Esophagus (tissue), 2 donors: ENCODE results near the gene ZNF708. TPM values are rescaled to one million over a fixed set of nuclear protein-coding genes. Genes with fewer than 3 reads are reported as not detected.
"Not testable (repeated sequence)": the region's sequence is repeated elsewhere in the genome, so short reads cannot be mapped to it uniquely, and the experiment has no call there.

Experiments used
- H3K27ac ChIP-seq, 2 donors: one replicate each; pipeline ENCODE4 v1.5.1; 2013; ENCODE audit warnings: low read depth in 2 of 2, mild to moderate bottlenecking in 2 of 2, inconsistent platforms in 1 of 2, low read length in 1 of 2, moderate library complexity in 1 of 2
- H3K27me3 ChIP-seq, 2 donors: one replicate each; pipeline ENCODE4 v1.6.1; 2013; ENCODE audit warnings: low read length in 2 of 2, control low read depth in 1 of 2, mild to moderate bottlenecking in 1 of 2; ENCODE audit not compliant: insufficient read depth in 2 of 2, control insufficient read depth in 1 of 2
- H3K36me3 ChIP-seq, 2 donors: one replicate each; pipeline ENCODE4 v1.6.1; 2013; ENCODE audit warnings: low read length in 1 of 2; ENCODE audit not compliant: control insufficient read depth in 2 of 2, insufficient read depth in 2 of 2
- H3K4me1 ChIP-seq, 2 donors: one replicate each; pipeline ENCODE4 v1.6.1; 2013; ENCODE audit warnings: low read length in 1 of 2; ENCODE audit not compliant: control insufficient read depth in 2 of 2, insufficient read depth in 2 of 2
- H3K4me3 ChIP-seq, 2 donors: one replicate each; pipeline ENCODE4 v1.5.1; 2013; ENCODE audit warnings: low read length in 2 of 2, mild to moderate bottlenecking in 2 of 2, low read depth in 1 of 2, moderate library complexity in 1 of 2
- H3K9me3 ChIP-seq, 2 donors: one replicate each; pipeline ENCODE4 v1.6.1; 2013; ENCODE audit warnings: mild to moderate bottlenecking in 2 of 2, low read depth in 1 of 2, low read length in 1 of 2, moderate library complexity in 1 of 2; ENCODE audit not compliant: control insufficient read depth in 2 of 2, insufficient read depth in 1 of 2
- WGBS, 2 donors: extraction: QIAGEN DNeasy Blood & Tissue Kit; methylation state at CpG; one replicate each; pipeline ENCODE4 v1.1.7; 2013; 5-methylcytosine and 5-hydroxymethylcytosine counted together
- polyA plus RNA-seq, 2 donors: library from polyadenylated mRNA; stranded (reverse); fragments of 200-250 nt; gene quantifications; one replicate each; pipeline ENCODE4 v1.2.3, GENCODE V29; 2013
- donor health status: healthy with polysubstance abuse.
- donor health status: Bipolar disorder and iron deficiency.

The ZNF708 gene
- polyA plus RNA-seq, 2 donors = 1.6 to 3.3 TPM

DNA sequence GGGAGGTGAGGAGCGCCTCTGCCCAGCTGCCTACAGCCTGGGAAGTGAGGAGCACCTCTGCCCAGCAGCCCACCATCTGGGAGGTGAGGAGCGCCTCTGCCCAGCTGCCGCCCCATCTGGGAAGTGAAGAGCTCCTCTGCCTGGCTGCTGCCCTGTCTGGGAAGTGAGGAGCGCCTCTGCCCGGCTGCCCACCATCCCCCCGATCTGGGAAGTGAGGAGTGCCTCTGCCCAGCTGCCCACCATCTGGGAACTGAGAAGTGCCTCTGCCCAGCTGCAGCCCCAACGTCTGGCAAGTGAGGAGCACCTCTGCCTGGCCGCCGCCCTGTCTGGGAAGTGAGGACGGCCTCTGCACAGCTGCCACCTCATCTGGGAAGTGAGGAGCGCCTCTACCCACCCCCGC is 64.3 kb downstream of the ZNF708 start:
- Histone ChIP-seq H3K36me3 (no peaks in the 10 kb centered on the region), H3K9me3 (peaks cover 13 to 27% of the 10 kb centered on the region in 2 donors), H3K4me3 (no peak overlapping the region), H3K27me3 (no peaks in the 10 kb centered on the region), H3K27ac (no peak overlapping the region), H3K4me1 (no peaks in the 10 kb centered on the region)
- WGBS, 2 donors = 92 to 96% methylated on average over 9 to 12 of the region's 12 CpGs

- no peak overlapping the region for H3K27ac ChIP-seq
- no peaks in the 10 kb centered on the region for H3K27me3 ChIP-seq
- 77 to 84% methylated on average over 6 of the region's 6 CpGs for WGBS, 2 donors
- no peak overlapping the region for H3K4me3 ChIP-seq
- no peaks in the 10 kb centered on the region for H3K36me3 ChIP-seq
- H3K4me1 ChIP-seq = no peaks in the 10 kb centered on the region
- peaks cover 13 to 31% of the 10 kb centered on the region in 2 donors for H3K9me3 ChIP-seq
Measured at GRCh38 chr19:21264416-21264815, 64.8 kb downstream of the ZNF708 start.

DNA sequence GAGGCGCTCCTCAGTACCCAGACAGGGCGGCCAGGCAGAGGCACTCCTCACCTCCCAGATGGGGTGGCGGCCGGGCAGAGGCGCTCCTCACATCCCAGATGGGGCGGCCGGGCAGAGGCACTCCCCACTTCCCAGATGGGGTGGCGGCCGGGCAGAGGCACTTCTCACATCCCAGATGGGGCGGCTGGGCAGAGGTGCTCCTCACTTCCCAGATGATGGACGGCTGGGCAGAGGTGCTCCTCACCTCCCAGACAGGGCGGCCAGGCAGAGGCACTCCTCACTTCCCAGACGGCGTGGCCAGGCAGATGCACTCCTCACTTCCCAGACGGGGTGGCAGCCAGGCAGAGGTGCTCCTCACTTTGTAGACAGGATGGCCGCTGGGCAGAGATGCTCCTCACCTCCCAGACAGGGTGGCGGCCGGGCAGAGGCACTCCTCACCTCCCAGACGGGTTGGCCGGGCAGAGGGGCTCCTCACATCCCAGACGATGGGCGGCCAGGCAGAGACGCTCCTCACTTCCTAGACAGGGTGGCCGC is 68.3 kb downstream of the ZNF708 start:
- 92 to 95% methylated on average over 22 to 24 of the region's 24 CpGs for WGBS, 2 donors
- H3K9me3 ChIP-seq = peaks cover 14 to 29% of the 10 kb centered on the region in 2 donors
- H3K36me3 ChIP-seq, H3K4me1 ChIP-seq, H3K4me3 ChIP-seq, H3K27ac ChIP-seq, H3K27me3 ChIP-seq: not testable (repeated sequence)

DNA sequence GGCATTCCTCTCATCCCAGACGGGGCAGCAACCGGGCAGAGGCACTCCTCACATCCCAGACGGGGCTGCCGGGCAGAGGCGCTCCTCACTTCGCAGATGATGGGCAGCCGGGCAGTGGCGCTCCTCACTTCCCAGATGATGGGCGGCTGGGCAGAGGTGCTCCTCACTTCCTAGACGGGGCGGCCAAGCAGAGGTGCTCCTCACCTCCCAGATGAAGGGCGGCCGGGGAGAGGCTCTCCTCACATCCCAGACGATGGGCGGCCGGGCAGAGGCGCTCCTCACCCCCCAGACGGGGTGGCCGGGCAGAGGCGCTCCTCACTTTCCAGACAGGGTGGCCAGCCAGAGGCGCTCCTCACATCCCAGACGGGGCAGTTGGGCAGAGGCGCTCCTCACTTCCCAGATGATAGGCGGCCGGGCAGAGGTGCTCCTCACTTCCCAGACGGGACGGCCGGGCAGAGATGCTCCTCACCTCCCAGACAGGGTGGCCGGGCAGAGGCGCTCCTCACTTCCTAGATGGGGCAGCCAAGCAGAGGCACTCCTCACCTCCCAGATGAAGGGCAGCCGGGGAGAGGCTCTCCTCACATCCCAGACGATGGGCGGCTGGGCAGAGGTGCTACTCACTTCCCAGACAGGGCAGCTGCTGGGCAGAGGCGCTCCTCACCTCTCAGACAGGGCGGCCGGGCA is 68.9 kb downstream of the ZNF708 start:
- Histone ChIP-seq H3K27me3 (no peaks in the 10 kb centered on the region), H3K4me1 (no peaks in the 10 kb centered on the region), H3K9me3 (peaks cover 14 to 29% of the 10 kb centered on the region in 2 donors), H3K27ac (no peak overlapping the region), H3K36me3 (no peaks in the 10 kb centered on the region), H3K4me3 (no peak overlapping the region)
- WGBS, 2 donors = 92 to 95% methylated on average over 36 of the region's 36 CpGs

DNA sequence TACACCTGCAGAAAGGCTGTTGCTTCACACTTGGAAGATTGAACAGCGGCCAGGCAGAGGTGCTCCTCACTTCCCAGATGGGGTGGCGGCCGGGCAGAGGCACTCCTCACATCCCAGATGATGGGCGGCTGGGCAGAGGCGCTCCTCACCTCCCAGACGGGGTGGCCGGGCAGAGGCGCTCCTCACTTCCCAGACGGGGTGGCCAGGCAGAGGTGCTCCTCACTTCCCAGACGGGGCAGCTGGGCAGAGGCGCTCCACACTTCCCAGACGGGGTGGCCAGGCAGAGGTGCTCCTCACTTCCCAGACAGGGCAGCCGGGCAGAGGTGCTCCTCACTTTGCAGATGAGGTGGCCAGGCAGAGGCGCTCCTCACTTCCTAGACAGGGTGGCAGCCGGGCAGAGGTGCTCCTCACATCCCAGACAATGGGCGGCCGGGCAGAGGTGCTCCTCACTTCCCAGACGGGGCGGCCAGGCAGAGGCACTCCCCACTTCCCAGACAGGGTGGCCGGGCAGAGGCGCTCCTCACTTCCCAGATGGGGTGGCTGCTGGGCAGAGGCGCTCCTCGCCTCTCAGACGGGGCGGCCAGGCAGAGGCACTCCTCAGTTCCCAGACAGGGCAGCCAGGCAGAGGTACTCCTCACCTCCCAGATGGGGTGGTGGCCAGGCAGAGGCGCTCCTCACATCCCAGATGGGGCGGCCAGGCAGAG is 69.6 kb downstream of the ZNF708 start:
- peaks cover 8 to 23% of the 10 kb centered on the region in 2 donors for H3K9me3 ChIP-seq
- H3K36me3 ChIP-seq, H3K27me3 ChIP-seq, H3K4me1 ChIP-seq, H3K27ac ChIP-seq, H3K4me3 ChIP-seq: not testable (repeated sequence)
- WGBS, 2 donors = 88 to 92% methylated on average over 26 to 27 of the region's 27 CpGs

DNA sequence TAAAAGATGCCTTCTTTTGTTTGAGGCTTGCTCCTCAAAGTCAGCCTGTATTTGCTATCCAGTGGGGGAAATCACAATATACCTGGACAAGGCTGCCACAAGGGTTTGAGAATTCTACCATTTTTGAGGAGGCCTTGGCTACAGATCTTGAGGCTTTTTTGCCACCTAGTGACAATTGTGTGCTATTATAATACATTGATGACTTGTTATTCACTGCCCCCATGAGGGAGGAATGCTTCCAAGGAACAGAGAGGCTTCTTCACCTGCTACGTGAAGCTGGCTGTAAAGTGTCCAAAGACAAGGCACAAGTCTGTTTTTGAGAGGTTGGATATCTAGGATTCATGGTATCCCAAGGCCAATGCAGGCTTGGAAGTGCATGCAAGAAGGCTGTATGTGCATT is 72.5 kb downstream of the ZNF708 start:
- no peak overlapping the region for H3K27ac ChIP-seq
- no peak overlapping the region for H3K4me3 ChIP-seq
- no peaks in the 10 kb centered on the region for H3K36me3 ChIP-seq
- H3K9me3 ChIP-seq = peaks cover 8 to 19% of the 10 kb centered on the region in 2 donors
- no peaks in the 10 kb centered on the region for H3K27me3 ChIP-seq
- 57 to 64% methylated on average over 1 of the region's 1 CpG for WGBS, 2 donors
- H3K4me1 ChIP-seq = no peaks in the 10 kb centered on the region

Other genes starting within 250 kb of the ZNF708 start
- 1 to 10 TPM; 3.4 to 5.1 TPM for gene ZNF714, start 247.2 kb downstream of the ZNF708 start, polyA plus RNA-seq
- 10 to 100 TPM; 16.8 to 68.4 TPM for gene ZNF431, start 187.4 kb downstream of the ZNF708 start, polyA plus RNA-seq
- 1 to 10 TPM; 2.9 to 3.6 TPM for gene ZNF738, start 29.6 kb upstream of the ZNF708 start, polyA plus RNA-seq
- 1 to 10 TPM; 2.2 to 5.8 TPM for gene ZNF493, start 67.7 kb upstream of the ZNF708 start, polyA plus RNA-seq
- gene ZNF429, start 176.2 kb upstream of the ZNF708 start, polyA plus RNA-seq = 1 to 10 TPM; 2.7 TPM